ENCODE results near the gene OR10V1.

DNA sequence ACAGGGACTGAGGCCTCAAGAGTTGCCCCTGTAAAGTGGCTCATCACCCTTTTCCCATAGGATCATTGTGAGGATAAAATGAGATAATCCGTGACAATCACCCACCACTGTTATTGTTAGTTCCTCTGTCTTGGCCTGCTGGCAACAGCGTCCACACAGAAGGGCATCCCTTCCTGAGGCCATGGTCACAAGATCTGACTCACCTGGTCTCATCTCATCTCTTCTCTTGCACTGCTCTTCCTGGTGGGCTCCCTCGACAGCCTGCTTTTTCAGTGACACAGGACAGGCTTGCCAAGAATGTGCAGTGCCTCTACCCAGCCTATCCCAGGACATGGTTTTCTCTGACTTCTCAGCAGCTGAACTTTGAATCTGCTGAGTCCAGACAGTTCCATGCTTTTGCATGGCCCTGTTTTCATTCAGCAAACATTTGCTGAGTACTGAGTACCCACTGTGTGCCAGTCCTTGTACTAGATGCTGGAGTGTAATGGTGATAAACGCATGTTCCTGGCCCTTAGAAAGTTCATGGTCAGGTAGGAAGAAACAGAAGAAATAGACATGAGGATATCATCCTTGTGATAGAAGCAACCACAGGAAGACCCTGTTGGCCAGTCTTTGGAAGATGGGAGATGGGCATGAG is 44.9 kb upstream of the OR10V1 start:
- TF ChIP-seq, protein P1, sequence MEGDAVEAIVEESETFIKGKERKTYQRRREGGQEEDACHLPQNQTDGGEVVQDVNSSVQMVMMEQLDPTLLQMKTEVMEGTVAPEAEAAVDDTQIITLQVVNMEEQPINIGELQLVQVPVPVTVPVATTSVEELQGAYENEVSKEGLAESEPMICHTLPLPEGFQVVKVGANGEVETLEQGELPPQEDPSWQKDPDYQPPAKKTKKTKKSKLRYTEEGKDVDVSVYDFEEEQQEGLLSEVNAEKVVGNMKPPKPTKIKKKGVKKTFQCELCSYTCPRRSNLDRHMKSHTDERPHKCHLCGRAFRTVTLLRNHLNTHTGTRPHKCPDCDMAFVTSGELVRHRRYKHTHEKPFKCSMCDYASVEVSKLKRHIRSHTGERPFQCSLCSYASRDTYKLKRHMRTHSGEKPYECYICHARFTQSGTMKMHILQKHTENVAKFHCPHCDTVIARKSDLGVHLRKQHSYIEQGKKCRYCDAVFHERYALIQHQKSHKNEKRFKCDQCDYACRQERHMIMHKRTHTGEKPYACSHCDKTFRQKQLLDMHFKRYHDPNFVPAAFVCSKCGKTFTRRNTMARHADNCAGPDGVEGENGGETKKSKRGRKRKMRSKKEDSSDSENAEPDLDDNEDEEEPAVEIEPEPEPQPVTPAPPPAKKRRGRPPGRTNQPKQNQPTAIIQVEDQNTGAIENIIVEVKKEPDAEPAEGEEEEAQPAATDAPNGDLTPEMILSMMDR (conservative IDR thresholded peaks at IDR 0.05 in 1 of 2, IDR thresholded peaks at IDR 0.05 in 1 of 2; ENCODE audit: low read depth in 1 of 2, low read length in 2 of 2): no peak
- TF ChIP-seq EZH2 (IDR thresholded peaks at IDR 0.05; ENCODE audit: low read length, missing control alignments): no peak
